NCI-H82 treated with DMSO at 0.1 percent for 48 hours (cell line): Measurements from ENCODE around the gene SV2B.
A peak's percentile ranks its signal among the peaks of the same experiment; 100 is the strongest.

Experiments
- DNase-seq: peaks from one replicate; lab custom pipeline; 2025; ENCODE audit not compliant: unreplicated experiment; lab: John Stamatoyannopoulos, UW

The SV2B gene

GRCh38 chr15:91186904-91187656 is 87.0 kb downstream of the SV2B start:
- DNase-seq = no peak

- DNase-seq = no peak
Observed at GRCh38 chr15:91192285-91192684, 92.2 kb downstream of the SV2B start.

- DNase-seq = no peak
Observed at GRCh38 chr15:91192690-91193377, 92.8 kb downstream of the SV2B start.

- no peak for DNase-seq
Observed at GRCh38 chr15:91193378-91193720, 93.3 kb downstream of the SV2B start.

- no peak for DNase-seq
Observed at GRCh38 chr15:91196127-91196526, 96.1 kb downstream of the SV2B start.

- DNase-seq = no peak
Observed at GRCh38 chr15:91196768-91197167, 96.7 kb downstream of the SV2B start.

GRCh38 chr15:91199511-91199910 is 99.5 kb downstream of the SV2B start:
- no peak for DNase-seq

- DNase-seq = no peak
Observed at GRCh38 chr15:91200101-91200754, 100.2 kb downstream of the SV2B start.

- DNase-seq = no peak
Observed at GRCh38 chr15:91202510-91203102, 102.5 kb downstream of the SV2B start.

- DNase-seq = no peak
Observed at GRCh38 chr15:91203619-91204203, 103.7 kb downstream of the SV2B start.

- DNase-seq = no peak
Observed at GRCh38 chr15:91208371-91208770, 108.3 kb downstream of the SV2B start.

GRCh38 chr15:91209318-91209717 is 109.3 kb downstream of the SV2B start:
- no peak for DNase-seq

GRCh38 chr15:91209726-91210125 is 109.7 kb downstream of the SV2B start:
- no peak for DNase-seq

- no peak for DNase-seq
Observed at GRCh38 chr15:91214675-91215590, 114.9 kb downstream of the SV2B start.

GRCh38 chr15:91216000-91216399 is 115.9 kb downstream of the SV2B start:
- no peak for DNase-seq

- no peak for DNase-seq
Observed at GRCh38 chr15:91219206-91219605, 119.1 kb downstream of the SV2B start.

- no peak for DNase-seq
Observed at GRCh38 chr15:91222052-91222451, 122.0 kb downstream of the SV2B start.

GRCh38 chr15:91223863-91224262 is 123.8 kb downstream of the SV2B start:
- no peak for DNase-seq

- peak; percentile 53 for DNase-seq
Observed at GRCh38 chr15:91224755-91225380, 124.8 kb downstream of the SV2B start.

- no peak for DNase-seq
Observed at GRCh38 chr15:91225741-91226140, 125.7 kb downstream of the SV2B start.
